Frontal cortex (tissue), 4 donors: ENCODE data around the gene ID1. TPM values are rescaled to one million over a fixed set of nuclear protein-coding genes. Genes with fewer than 3 reads are reported as not detected.
"Not testable (repeated sequence)": the region's sequence is repeated elsewhere in the genome, so short reads cannot be mapped to it uniquely, and the experiment has no call there.

Source experiments
- DNase-seq, 2 donors: peaks; one replicate each; pipeline ENCODE4 v3.0.0; 2012; ENCODE audit warnings: low spot score in 2 of 2
- FAIRE-seq: peaks from 2 replicates; lab custom pipeline; 2012; peaks lifted over from hg19 to GRCh38; lab: Jason Lieb, UNC
- total RNA-seq: library from RNA; depleted of rRNA; stranded (reverse); fragments of >200 nt; gene quantifications from one replicate; pipeline ENCODE4 v1.2.3, GENCODE V29; 2014
- donor health status: control.
- donor health status: control.
- donor health status: control.

Gene ID1
- total RNA-seq, 1 donor from 2014 or later, result 46.1 TPM

DNA sequence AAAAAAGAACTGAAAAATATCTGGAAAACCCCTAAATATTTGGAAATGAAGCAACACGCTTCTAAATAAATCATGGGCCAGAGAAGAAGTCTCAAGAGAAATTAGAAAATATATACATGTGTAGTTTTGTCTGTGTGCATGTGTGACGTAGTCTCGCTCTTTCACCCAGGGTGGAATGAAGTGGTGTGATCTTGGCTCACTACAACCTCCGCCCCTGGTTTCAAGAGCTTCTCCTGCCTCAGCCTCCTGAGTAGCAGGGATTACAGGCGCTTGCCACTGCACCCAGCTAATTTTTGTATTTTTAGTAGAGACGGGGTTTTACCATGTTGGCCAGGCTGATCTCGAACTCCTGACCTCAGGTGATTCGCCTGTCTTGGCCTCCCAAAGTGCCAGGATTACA lies 21.4 kb downstream of the ID1 start:
- DNase-seq, FAIRE-seq: not testable (repeated sequence)

DNA sequence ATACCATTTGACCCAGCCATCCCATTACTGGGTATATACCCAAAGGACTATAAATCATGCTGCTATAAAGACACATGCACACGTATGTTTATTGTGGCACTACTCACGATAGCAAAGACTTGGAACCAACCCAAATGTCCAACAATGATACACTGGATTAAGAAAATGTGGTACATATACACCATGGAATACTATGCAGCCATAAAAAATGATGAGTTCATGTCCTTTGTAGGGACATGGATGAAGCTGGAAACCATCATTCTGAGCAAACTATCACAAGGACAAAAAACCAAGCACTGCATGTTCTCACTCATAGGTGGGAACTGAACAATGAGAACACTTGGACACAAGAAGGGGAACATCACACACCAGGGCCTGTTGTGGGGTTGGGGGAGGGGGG lies 23.0 kb downstream of the ID1 start:
- DNase-seq, FAIRE-seq: not testable (repeated sequence)

DNA sequence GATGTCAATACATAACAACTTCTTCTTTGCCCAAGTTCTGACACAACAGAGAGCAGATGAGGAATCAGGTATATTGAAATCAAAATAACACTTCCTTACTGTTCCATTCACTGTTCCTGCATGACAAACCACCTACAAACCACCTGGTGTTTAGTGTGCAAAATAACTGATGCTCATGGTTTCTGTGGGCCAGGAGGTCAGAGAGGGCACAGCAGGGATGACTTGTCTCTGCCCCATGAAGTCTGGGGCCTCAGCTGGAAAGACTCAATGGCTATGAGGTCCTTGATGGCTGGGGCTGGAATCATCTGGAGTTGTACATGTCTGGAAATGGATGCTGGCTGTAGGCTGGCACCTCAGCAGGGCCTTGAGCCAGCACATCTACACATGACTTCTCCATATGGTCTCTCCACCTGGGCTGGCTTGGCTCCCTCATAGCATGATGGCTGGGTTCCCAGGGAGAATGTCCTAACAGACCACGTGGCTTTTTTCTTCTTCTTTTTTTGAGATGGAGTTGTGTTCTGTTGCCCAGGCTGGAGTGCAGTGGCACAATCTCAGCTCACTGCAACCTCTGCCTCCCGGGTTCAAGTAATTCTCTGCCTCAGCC lies 25.2 kb downstream of the ID1 start:
- DNase-seq, result no peak
- no peak for FAIRE-seq

DNA sequence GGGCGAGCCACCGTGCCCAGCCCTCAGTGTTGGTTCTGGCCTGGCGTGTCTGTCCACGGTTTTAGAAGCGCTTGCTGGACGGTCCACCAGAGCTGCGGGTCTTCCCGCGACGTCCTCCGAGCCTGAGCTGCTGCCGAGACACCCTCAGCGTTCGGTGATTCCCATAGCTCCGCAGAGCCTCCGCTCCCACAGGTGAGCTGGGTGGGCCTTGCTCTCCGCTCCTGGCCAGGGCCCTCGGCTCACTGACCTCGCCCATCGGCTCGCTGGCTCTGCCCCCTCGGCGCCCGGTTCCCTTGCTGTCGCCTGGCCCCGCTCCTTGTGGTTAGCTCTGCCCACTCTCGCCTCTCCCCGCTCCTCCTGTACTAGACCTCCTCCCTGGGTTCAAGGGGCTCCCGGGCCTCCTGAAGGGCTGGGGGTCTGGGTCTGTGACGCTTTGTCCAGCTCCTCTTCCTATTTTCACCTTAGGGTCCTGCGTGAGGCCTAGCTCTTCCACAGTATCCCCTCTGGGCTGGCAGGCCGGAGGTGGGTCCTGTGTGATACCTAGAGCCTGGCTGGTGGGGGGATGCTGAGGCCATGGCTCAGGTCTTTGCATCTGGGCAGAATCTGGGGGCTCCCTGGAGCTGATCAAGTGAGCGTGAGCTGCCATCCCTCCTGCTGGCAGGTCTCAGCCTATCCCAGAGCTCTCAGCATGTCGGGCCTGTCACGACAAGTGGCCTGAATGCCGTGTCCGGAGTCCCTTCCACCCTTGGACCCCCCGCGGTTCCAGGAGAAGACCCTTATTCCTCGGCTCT lies 27.7 kb downstream of the ID1 start:
- DNase-seq (no peak), FAIRE-seq (no peak)

GRCh38 chr20:31633339-31633914 lies 28.3 kb downstream of the ID1 start:
- DNase-seq, result no peak
- FAIRE-seq, result no peak

DNA sequence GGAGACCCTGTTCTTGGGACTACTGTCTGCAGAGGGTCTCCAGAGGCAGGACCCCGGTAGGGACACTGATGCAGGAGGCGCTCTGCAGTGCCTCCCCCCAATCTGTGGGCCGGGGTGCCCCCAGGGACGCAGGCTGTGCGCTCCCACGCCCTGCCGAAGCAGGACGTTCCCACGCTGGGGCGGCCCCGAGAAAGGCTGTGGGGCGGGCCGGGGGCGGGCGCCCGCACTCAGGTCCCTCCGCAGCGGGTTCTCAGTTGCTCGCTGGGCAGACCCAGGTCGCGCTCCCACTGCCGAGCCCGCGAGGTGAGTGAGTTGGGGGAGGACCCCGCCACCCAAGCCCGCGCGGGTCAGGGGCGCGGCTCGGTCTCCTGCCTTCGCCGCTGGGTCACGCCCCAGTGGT lies 32.6 kb downstream of the ID1 start, which contains the start of gene COX4I2:
COX4I2 (plus strand) TSS at position 253 of the 400 bp plus-strand sequence. CDS start 1,106 bp downstream, outside the sequence.
- no peak for FAIRE-seq
- DNase-seq, result no peak

GRCh38 chr20:31638317-31638716 lies 33.2 kb downstream of the ID1 start:
- DNase-seq (no peak), FAIRE-seq (no peak)

GRCh38 chr20:31638816-31639215 lies 33.7 kb downstream of the ID1 start:
- DNase-seq (no peak), FAIRE-seq (no peak)

DNA sequence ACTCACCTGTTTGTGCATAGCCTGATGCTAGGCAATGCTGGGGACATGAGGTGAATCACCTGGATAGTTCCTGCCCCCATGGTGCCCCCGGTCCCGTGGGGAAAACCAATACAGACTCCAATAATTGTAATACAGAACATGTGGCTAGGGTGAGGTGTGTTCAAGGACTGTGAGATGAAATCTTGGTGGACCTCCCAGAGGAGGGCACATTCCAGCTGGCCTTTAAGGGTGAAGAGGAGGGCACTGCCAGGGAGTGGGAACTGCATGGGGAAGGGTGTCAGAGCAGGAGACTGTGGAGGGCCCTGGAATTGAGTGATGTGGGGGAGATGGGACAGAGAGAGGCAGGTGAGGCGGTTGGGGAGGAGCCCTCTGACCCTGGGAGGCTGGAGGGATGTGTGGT lies 35.2 kb downstream of the ID1 start:
- FAIRE-seq, result no peak

DNA sequence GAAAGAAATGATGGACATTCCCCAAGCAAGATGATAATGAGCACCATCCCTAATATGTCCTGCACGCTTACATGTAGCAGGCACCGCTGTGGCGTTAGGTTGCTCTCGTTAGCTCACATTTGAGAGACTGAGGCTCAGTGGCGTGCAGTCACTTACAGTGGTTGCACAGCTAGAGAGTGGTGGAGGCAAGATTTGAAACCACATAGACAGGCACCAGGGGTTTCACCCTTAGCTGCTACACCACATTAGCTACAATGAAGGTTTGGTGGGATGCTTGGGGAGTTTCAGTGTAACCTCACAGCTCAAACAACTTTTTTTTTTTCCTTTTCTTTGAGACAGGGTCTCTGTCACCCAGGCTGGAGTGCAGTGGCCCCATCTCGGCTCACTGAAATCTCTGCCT lies 36.3 kb downstream of the ID1 start:
- no peak for FAIRE-seq
- no peak for DNase-seq

More for the DNA sequence above, 35.2 kb downstream of the ID1 start:
- DNase-seq, result no peak

- DNase-seq (no peak), FAIRE-seq (no peak)
These were observed 37.7 kb downstream of the ID1 start for GRCh38 chr20:31642837-31643236.

DNA sequence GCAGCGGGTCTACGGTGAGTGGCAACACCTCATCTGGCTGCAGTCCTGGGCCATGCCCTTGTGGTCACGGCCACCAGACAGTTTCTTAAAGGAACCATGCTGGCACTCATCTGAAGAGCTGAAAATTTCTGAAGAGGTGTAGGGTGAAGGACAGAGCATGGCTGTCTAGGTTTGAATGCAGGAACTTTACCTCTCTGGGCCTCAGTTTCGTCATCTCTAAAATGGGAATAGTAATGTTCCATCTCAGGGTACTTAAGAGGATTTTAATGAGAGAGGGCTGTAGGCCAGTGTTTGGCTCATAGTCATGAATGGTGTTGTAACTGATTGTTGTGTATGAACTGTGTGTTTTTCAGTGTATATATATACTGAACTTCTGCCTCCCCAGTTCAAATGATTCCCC lies 38.4 kb downstream of the ID1 start:
- no peak for DNase-seq
- no peak for FAIRE-seq

GRCh38 chr20:31644701-31645100 lies 39.6 kb downstream of the ID1 start:
- FAIRE-seq (no peak), DNase-seq (no peak)

- not testable (repeated sequence) for DNase-seq, FAIRE-seq
These were observed 43.0 kb downstream of the ID1 start for GRCh38 chr20:31648104-31648503.

DNA sequence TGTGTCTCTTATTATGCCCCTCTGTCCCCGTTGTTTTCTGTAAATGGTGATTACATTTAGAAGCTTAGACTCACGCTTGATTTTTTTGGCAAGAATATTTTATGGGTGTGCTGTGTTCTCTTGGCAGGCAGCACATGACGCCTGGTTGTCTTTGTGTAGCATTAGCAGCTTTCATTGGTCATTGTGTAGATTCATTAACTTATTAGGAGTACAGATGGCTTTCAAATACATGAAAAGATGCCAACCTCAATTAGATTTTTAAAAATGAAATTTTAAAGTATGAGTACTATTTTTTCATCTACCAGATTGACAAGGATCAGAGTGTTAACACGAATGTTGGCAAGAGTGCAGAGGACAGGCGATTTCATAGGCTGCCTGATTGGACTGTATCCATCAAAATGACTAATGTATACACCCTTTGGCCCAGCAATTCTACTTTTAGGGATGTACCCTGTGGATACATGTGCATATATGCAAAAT lies 47.9 kb downstream of the ID1 start:
- FAIRE-seq, result no peak
- DNase-seq, result no peak

DNA sequence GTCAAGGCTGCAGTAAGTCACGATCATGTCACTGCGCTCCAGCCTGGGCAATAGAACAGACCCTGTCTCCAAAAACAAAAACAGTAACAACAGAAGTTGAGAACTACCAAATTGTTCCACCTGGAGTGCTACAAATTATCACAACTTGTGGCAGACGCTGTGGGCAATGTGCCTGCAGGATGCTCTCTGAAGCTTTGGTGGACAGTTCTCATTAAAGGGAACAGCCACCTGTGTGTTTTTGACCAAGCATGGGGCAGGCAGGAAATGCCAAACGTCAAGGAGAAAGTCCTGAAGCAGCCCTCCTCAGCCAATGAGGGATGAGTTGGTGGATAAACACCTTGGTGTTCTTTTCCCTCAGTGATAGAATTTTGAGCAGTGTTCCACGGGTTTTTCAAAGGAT lies 48.5 kb downstream of the ID1 start:
- no peak for DNase-seq
- FAIRE-seq, result no peak

- DNase-seq (no peak), FAIRE-seq (no peak)
These were observed 49.4 kb downstream of the ID1 start for GRCh38 chr20:31654534-31654933.
